ENCODE data around the gene FAM124B.

The FAM124B gene

GRCh38 chr2:224334726-224335125, 67.2 kb downstream of the FAM124B start:
- no peak for DNase-seq

- no peak for DNase-seq
These were observed 68.0 kb downstream of the FAM124B start for GRCh38 chr2:224333726-224334482.

- DNase-seq: no peak
These were observed 70.2 kb downstream of the FAM124B start for GRCh38 chr2:224331698-224332097.

- no peak for DNase-seq
These were observed 73.1 kb downstream of the FAM124B start for GRCh38 chr2:224328798-224329197.
